Central memory CD8-positive, alpha-beta T cell (primary cell): ENCODE measurements around the gene HJURP.

Experiments
- ATAC-seq: fragments of 150-1000 bp; cut with Tn5 transposase; replicated peaks from 2 replicates; pipeline ENCODE4 v1.10.0; 2022; ENCODE audit warnings: mild to moderate bottlenecking, moderate FRiP score, moderate number of reproducible peaks; ENCODE audit not compliant: poor library complexity, severe bottlenecking; ENCODE audit errors: extremely low read depth
- DNase-seq, 2 donors: peaks; one replicate each; pipeline ENCODE4 v3.0.0; 2021; ENCODE audit warnings: low spot score in 2 of 2
- H3K27ac Mint-ChIP-seq: one replicate; pipeline ENCODE4 v1.8.0; 2022; ENCODE audit warnings: low read depth, mild to moderate bottlenecking, moderate library complexity, mixed read lengths
- H3K27me3 Mint-ChIP-seq: one replicate; pipeline ENCODE4 v1.8.0; 2022; ENCODE audit warnings: mixed read lengths
- H3K36me3 Mint-ChIP-seq: one replicate; pipeline ENCODE4 v1.8.0; 2022; ENCODE audit warnings: mild to moderate bottlenecking, moderate library complexity, mixed read lengths; ENCODE audit not compliant: insufficient read depth
- H3K4me1 Mint-ChIP-seq: one replicate; pipeline ENCODE4 v1.8.0; 2022; ENCODE audit warnings: mixed read lengths
- H3K4me3 Mint-ChIP-seq: one replicate; pipeline ENCODE4 v1.8.0; 2022; ENCODE audit warnings: mild to moderate bottlenecking, moderate library complexity, mixed read lengths
- H3K9me3 Mint-ChIP-seq: one replicate; pipeline ENCODE4 v1.8.0; 2022; ENCODE audit warnings: mixed read lengths

The HJURP gene

DNA sequence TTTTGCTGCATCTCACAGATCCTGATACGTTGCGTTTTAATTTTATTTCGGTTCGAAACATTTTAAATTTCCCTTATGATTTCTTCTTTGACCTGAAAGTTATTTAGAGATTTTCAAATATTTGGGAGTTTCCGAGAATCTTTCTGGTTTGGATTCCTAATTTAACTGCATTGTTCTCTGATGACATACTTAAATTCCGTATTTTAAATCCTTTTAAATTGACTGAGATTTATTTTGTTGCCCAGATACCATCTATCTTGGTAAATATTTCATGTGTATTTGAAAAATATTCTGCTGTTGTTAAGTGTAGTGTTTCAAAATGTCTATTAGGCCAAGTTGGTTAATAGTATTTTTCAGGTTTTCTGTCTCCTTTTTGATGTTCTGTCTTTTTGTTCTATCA is 38.5 kb downstream of the HJURP start:
- no peaks in the 10 kb centered on the region for H3K9me3 Mint-ChIP-seq
- H3K4me3 Mint-ChIP-seq, result no peak overlapping the region
- H3K27me3 Mint-ChIP-seq, result peaks cover 94% of the 10 kb centered on the region
- H3K36me3 Mint-ChIP-seq, result no peaks in the 10 kb centered on the region
- H3K4me1 Mint-ChIP-seq, result no peaks in the 10 kb centered on the region
- H3K27ac Mint-ChIP-seq, result no peak overlapping the region
- DNase-seq (no peak), ATAC-seq (no peak)

DNA sequence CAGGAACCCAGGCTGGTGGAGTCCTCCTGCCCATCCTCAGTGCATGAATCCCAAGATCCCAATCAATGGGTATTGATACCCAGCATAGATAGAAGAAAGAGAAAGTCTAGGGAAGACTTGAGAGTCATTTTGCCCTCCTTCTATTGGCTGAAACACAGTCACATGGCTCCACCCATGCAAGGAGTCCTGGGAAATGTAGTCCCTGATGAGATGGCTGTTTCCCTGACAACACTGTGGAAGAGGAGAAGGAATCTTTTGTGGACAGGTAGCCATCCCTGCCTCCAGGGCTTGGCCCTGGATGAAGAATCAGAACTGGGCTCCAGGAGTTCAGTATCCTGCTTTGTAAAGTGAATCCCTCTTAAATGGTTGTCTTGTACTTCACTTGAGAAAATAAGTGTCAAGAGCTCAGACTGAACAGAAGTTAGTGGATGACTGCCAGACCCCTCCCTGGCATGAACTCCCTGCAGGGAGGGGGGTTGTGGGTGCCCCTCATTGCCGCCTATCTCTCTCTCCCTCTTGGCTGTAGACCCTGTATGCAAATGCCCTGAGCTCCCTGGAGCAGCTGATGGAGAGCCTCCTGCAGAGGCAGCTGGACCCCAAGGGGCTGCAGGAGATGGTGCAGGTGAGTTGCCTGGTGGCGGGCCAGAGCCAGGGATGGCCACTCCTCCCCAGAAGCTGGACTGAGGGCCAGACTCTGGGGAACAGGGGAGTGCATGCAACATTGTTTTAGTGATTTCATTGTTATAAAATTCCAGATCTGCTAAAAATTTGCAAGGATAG is 40.1 kb downstream of the HJURP start:
- H3K36me3 Mint-ChIP-seq, result no peaks in the 10 kb centered on the region
- no peak for ATAC-seq
- no peaks in the 10 kb centered on the region for H3K9me3 Mint-ChIP-seq
- DNase-seq, result no peak
- H3K4me3 Mint-ChIP-seq, result no peak overlapping the region
- no peak overlapping the region for H3K27ac Mint-ChIP-seq
- H3K4me1 Mint-ChIP-seq, result no peaks in the 10 kb centered on the region
- peaks cover 83% of the 10 kb centered on the region for H3K27me3 Mint-ChIP-seq

DNA sequence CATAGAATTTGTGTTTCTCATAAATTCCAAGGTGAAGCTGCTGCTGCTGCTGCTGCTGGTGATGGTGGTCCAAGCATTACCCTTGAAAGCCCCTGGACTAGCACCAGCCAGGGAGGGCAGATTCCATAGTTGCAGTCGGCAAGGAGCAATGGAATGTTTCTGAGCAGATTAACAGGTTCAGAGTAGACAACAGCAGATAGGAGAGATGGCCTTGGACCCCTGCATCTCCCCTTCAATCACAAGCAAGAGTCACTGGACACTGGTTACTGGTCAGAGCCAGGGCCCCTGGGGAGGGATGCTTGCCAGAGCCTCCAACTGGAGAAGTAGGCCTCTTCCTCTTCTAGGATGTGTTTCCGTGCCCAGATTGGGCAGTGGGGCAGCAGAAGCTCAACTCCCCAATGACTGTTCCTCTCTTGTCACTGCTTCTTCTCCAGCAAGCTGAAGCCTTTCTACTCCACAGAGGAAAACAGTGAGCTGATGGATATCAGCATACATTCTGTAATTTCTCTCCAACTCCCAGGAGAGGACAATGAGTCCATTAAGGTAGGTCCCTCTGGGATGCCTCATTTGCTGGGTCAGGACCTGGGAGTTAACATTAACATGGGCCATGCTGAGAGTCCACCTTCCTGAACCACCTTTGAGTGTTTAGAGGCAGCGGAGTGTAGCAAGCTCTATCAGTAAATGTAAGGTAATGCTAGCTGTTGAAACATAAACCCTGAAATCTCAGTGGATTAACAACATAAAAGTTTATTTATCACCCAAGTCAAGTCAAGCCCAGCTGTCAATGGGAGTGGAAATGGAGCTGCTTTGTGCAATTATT is 40.9 kb downstream of the HJURP start:
- H3K36me3 Mint-ChIP-seq, result no peaks in the 10 kb centered on the region
- H3K9me3 Mint-ChIP-seq, result no peaks in the 10 kb centered on the region
- H3K4me3 Mint-ChIP-seq, result no peak overlapping the region
- no peak overlapping the region for H3K27ac Mint-ChIP-seq
- H3K4me1 Mint-ChIP-seq, result no peaks in the 10 kb centered on the region
- DNase-seq (no peak), ATAC-seq (no peak)
- peaks cover 75% of the 10 kb centered on the region for H3K27me3 Mint-ChIP-seq

DNA sequence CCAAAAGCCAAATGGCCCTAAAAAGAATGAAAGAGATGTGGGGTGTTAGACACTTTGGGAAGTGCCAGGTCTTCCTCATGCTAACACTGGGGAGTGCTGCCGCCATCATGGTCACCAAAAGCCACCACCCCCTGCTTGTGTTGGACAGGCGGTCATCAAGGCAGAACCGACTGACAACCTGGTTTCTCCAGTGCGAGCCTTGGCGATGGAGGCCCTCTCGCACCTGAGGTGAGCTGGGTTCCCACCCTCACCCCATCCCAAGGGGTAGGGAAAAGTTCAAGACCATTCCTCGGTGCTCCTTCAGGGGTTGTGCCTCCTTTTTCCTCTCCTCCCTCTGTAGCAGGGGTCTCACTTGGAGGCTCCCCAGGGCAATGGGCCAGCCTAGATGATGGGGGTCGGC is 42.6 kb downstream of the HJURP start:
- Mint-ChIP-seq H3K4me1 (no peaks in the 10 kb centered on the region), H3K27ac (no peak overlapping the region), H3K4me3 (no peak overlapping the region), H3K27me3 (peaks cover 59% of the 10 kb centered on the region), H3K36me3 (no peaks in the 10 kb centered on the region), H3K9me3 (no peaks in the 10 kb centered on the region)
- ATAC-seq (no peak), DNase-seq (no peak)

DNA sequence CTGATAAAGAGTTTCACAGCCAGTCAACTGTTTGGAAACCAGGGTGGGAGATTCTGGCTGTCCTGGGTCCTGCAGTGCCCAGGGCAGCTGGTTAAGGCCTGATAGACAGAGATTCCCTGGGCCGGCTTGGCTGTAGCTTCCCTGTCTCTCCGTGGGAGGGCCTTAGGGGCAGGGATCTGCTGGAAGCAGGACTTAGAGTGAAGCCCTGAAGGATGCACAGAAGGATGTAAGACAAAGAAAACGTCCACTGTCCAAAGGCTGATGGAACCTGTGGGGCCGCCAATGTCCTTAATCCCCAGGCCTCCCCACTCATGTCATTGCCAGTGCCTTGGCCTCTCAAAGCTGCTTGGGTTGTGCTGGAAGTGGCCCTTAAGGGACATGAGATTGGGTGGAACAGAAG is 43.2 kb downstream of the HJURP start:
- Mint-ChIP-seq H3K36me3 (no peaks in the 10 kb centered on the region), H3K4me3 (no peak overlapping the region), H3K27ac (no peak overlapping the region), H3K9me3 (no peaks in the 10 kb centered on the region), H3K27me3 (peaks cover 59% of the 10 kb centered on the region), H3K4me1 (no peaks in the 10 kb centered on the region)
- DNase-seq (no peak), ATAC-seq (no peak)

DNA sequence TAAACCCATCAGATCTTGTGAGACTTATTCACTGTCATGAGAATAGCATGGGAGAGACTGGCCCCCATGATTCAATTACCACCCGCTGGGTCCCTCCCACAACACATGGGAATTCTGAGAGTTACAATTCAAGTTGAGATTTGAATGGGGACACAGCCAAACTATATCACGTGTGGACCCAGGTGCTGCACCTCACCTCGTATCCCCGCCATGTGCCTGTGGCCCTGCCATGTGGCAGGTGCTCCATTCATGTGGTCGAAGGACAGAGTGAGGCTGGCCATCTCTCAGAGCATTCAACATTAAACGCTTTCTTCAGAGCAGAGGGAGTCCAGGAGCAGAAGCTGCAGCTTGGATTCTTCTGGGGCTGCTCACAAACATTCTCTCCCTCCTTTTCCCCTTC is 44.0 kb downstream of the HJURP start:
- H3K9me3 Mint-ChIP-seq, result no peaks in the 10 kb centered on the region
- ATAC-seq (no peak), DNase-seq (no peak)
- peaks cover 59% of the 10 kb centered on the region for H3K27me3 Mint-ChIP-seq
- no peaks in the 10 kb centered on the region for H3K36me3 Mint-ChIP-seq
- H3K4me3 Mint-ChIP-seq, result no peak overlapping the region
- H3K4me1 Mint-ChIP-seq, result no peaks in the 10 kb centered on the region
- no peak overlapping the region for H3K27ac Mint-ChIP-seq

DNA sequence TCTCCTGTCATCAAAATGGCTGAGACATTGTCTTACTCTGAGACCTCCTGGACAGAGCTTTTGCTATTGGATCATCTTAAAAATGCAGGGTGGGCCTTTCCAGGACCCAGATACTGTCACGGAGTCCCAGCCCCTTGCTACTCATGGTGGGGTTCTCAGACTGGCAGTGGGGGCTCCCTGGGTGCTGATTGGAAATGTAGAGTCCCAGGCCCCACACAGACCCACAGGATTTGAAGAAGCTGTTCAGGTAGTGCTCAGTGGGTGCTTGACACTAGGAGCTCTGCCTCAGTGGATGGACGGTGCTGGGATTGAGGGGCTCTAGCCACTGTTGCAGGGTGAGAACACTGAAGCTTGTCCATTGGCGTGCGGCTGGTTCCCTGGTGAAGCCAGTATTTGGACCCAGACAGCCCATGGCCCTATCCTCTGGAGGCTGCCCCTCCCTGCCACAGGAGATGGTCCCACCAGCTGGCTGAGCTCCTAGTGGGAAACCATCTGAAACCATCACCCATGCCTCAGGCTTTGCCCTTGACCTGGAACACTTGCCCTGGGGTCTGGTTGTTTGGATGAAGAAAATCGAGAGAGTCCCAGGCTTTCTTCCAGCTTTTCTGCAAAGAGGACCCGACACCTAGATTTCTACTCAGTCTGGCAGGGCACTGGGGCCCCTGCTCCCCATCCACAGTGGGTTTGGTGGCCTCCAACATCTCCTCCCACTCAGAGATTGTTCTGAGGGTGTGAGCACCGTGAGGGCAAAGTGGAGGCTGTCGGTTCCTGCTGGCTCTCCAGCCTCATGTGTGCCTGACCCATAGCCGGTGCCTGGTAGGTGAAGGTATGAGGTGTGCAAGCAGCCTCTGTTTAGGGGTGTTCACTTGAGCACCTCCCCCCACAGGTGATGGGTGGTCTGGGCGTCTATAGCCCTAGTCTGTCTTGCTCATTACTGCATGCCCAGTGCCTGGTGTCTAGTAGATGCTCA is 46.1 kb downstream of the HJURP start:
- ATAC-seq (no peak), DNase-seq (no peak)
- no peaks in the 10 kb centered on the region for H3K36me3 Mint-ChIP-seq
- H3K4me3 Mint-ChIP-seq, result no peak overlapping the region
- H3K27ac Mint-ChIP-seq, result no peak overlapping the region
- peaks cover 64% of the 10 kb centered on the region for H3K27me3 Mint-ChIP-seq
- H3K4me1 Mint-ChIP-seq, result no peaks in the 10 kb centered on the region
- H3K9me3 Mint-ChIP-seq, result no peaks in the 10 kb centered on the region

DNA sequence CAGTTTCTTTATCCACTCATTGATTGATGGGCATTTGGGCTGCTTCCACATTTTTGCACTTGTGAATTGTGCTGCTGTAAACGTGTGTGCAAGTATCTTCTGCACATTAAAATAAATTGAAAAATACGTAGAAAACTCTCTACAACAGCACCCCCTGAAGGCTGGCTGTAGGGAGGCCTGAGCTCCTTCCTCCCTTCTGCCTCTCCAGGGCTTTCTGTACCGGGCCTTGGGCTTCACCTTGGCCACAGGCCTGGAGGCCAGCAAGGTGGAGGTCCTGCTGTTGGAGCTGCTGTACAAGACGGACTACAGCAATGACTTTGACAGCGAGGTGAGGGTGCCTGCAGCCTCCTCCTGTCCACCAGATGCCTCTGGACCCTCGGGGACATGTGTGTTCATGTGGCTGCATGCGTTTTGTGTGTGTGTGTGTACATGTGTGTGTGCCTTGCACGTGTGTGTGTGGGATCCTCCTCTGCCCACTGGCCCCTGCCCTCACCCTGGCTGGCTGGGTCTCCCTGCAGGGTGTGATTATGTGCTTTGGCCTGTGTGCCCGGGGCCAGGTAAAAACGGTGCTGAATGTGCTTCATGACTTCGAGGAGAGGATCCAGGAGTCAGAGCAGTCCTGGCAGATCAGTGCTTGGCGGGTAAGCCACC is 47.0 kb downstream of the HJURP start:
- H3K4me1 Mint-ChIP-seq, result no peaks in the 10 kb centered on the region

DNA sequence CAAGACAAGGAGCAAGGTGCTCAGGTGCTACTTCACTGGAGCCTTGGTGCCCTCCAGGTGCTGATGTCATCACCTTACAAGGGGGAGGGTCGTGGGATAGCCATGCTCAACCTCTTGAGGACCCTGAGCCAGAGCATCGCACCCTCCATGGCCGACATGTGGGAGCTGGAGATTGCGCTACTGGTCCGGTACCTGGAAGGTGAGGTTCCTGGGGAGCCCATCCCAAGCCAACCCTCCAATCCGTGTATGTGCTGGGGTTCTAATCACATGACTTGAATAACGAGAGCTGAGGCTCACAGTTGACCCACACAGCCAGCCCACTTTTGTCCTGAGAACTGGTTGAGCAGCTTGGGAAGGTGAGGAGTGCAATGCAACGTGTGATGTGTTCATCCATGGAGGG is 50.3 kb downstream of the HJURP start:
- ATAC-seq (no peak), DNase-seq (peak in 1 of 2 donors; percentile 8)
- Mint-ChIP-seq H3K9me3 (no peaks in the 10 kb centered on the region), H3K27ac (no peak overlapping the region), H3K27me3 (peaks cover 55% of the 10 kb centered on the region), H3K4me3 (no peak overlapping the region), H3K4me1 (peaks cover 8% of the 10 kb centered on the region), H3K36me3 (no peaks in the 10 kb centered on the region)

More for the DNA sequence above, 47.0 kb downstream of the HJURP start:
- Mint-ChIP-seq H3K27ac (no peak overlapping the region), H3K4me3 (no peak overlapping the region), H3K36me3 (no peaks in the 10 kb centered on the region), H3K9me3 (no peaks in the 10 kb centered on the region), H3K27me3 (peaks cover 65% of the 10 kb centered on the region)
- no peak for ATAC-seq
- DNase-seq, result peak in 1 of 2 donors; percentile 10

DNA sequence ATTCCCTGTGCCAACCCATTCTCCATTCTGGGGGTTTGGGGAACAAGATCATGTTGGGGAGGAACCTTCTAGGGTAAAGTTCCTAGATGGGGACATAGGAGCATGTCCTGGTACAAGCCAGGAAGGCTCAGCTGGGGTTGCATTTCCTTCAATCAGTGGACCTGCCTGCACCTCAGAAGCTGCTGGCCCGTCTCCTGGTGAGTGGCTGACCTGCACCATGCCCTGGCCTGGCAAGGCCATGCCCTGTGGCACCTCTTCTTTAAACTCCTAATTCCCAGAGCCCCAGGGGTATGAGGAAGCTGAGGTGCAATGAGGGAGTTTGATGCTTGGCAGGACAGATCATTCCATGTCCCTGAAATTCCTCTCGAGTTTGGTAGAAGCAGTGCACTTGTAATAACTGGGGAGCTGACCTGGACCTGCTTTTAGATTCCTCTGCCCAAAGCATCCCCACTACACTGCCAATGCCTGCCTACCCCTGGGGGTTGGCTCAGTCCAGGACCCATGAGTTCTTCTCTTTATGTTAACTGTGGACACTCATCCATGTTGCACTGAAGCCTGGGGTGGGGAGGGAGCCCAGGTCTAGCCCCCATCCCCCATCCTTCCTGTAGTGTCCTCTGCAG is 50.9 kb downstream of the HJURP start:
- Mint-ChIP-seq H3K27me3 (peaks cover 61% of the 10 kb centered on the region), H3K36me3 (no peaks in the 10 kb centered on the region), H3K27ac (no peak overlapping the region), H3K4me3 (no peak overlapping the region), H3K9me3 (no peaks in the 10 kb centered on the region), H3K4me1 (peaks cover 8% of the 10 kb centered on the region)
- DNase-seq, result no peak
- ATAC-seq, result no peak

DNA sequence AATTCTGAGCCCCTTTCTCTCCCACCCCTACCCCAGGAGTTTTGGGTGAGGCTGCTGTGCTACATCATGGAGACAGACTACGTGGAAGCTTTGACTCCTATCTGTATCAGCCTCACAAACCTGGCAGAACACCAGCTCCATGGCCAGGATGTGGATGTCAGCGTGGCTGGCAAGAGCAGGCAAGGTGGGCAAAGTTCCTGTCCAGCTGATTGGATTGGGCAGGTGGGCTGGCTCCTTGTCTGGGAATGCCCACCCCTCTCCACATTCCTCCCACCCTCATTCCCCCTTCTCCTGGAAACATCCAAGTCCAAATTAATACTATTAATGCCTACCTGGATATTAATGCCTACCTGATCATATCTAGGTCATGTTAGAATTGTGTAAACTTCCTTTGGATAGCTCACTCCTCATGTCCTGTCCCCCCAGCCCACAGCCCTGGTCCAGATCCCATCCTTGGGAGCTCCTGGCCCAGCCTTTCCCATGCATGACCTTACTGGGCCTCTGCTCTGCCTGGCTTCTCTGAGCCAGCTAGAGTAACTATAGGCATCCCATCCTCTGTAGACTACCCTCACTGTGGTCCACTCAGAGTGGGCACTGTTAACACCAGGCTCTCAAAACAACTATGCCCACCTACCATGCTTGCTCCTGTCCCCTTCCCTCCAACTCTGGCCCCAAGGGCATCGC is 52.1 kb downstream of the HJURP start:
- H3K9me3 Mint-ChIP-seq, result no peaks in the 10 kb centered on the region
- no peak overlapping the region for H3K4me3 Mint-ChIP-seq
- no peak for ATAC-seq
- DNase-seq, result no peak
- H3K27ac Mint-ChIP-seq, result no peak overlapping the region
- peaks cover 63% of the 10 kb centered on the region for H3K27me3 Mint-ChIP-seq
- H3K36me3 Mint-ChIP-seq, result no peaks in the 10 kb centered on the region
- peaks cover 8% of the 10 kb centered on the region for H3K4me1 Mint-ChIP-seq
